ENCODE measurements around the gene CFAP73.

DNA sequence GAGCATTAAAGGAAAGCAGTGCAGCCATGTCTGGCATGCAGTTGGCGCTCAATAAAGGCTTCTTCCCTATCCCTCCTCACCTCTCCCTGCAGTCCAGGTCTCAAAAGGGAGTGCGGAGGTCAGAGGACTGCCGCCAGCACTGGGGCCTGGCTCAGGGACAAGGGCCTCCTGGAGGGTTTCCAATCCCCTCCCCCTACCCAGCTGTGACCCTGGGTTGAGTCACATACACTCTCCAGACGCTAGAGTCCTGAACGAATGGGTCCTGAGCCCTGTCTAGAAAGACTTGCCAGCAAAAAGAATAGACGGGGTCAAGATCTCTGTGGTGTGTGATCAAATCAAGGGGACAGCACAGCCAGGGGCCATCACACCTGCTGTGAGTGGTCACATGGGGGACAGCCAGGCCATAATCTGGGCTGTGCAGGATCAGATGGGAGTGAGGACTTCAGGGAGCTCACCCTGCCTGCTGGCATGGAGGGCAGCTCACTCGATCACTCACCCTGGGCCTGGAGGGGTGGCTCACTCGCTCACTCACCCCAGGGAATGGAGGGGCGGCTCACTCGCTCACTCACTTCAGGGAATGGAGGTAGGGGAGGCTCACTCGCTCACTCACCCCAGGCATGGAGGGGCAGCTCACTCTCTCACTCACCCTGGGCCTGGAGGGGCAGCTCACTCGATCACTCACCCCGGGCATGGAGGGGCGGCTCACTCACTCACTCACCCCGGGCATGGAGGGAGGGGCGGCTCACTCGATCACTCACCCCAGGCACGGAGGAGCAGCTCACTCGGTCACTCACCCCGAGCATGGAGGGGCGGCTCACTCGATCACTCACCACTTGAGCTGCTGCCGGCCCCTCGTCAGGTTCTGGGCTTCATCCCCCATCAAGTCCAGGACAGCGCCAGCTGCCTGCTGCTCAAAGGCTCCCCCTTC is 12.8 kb downstream of the CFAP73 start:
- TF ChIP-seq POLR2AphosphoS5 (IDR thresholded peaks at IDR 0.05) (no peak), POLR2A (IDR thresholded peaks at IDR 0.05) (no peak)
- TF ChIP-seq, protein P1, sequence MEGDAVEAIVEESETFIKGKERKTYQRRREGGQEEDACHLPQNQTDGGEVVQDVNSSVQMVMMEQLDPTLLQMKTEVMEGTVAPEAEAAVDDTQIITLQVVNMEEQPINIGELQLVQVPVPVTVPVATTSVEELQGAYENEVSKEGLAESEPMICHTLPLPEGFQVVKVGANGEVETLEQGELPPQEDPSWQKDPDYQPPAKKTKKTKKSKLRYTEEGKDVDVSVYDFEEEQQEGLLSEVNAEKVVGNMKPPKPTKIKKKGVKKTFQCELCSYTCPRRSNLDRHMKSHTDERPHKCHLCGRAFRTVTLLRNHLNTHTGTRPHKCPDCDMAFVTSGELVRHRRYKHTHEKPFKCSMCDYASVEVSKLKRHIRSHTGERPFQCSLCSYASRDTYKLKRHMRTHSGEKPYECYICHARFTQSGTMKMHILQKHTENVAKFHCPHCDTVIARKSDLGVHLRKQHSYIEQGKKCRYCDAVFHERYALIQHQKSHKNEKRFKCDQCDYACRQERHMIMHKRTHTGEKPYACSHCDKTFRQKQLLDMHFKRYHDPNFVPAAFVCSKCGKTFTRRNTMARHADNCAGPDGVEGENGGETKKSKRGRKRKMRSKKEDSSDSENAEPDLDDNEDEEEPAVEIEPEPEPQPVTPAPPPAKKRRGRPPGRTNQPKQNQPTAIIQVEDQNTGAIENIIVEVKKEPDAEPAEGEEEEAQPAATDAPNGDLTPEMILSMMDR (IDR thresholded peaks at IDR 0.05 in 8 of 11, conservative IDR thresholded peaks at IDR 0.05 in 3 of 11): no peak
